Activated CD4-positive, alpha-beta T cell treated with anti-CD3 and anti-CD28 coated beads, Interleukin-10, Interleukin-2, amounts not matched to agents 100 ng/mL and 50 ng/mL, durations not matched to agents 16 hours and 8 hours (primary cell): ENCODE results near the gene NPM1.
A peak's percentile ranks its signal among the peaks of the same experiment; 100 is the strongest.
"Not testable (repeated sequence)": the region's sequence is repeated elsewhere in the genome, so short reads cannot be mapped to it uniquely, and the experiment has no call there.

ENCODE experiments used
- DNase-seq: peaks from one replicate; pipeline ENCODE4 v3.0.0-alpha.2; 2020

Gene NPM1

GRCh38 chr5:171386006-171386671 is 1.5 kb upstream of the NPM1 start:
- DNase-seq = no peak

- DNase-seq = no peak
These were observed 746 bp upstream of the NPM1 start for GRCh38 chr5:171386861-171387344.

GRCh38 chr5:171387970-171388815 is 544 bp downstream of the NPM1 start:
- DNase-seq = peak; percentile 88

GRCh38 chr5:171388816-171389168 is 1.1 kb downstream of the NPM1 start:
- peak; percentile 79 for DNase-seq

- DNase-seq = no peak
These were observed 3.4 kb downstream of the NPM1 start for GRCh38 chr5:171390883-171391677.

GRCh38 chr5:171391996-171392577 is 4.4 kb downstream of the NPM1 start:
- DNase-seq = no peak

- no peak for DNase-seq
These were observed 5.0 kb downstream of the NPM1 start for GRCh38 chr5:171392585-171393159.

- no peak for DNase-seq
These were observed 7.4 kb downstream of the NPM1 start for GRCh38 chr5:171395042-171395441.

- DNase-seq = not testable (repeated sequence)
These were observed 8.9 kb downstream of the NPM1 start for GRCh38 chr5:171396583-171396982.

GRCh38 chr5:171397190-171397589 is 9.5 kb downstream of the NPM1 start:
- no peak for DNase-seq

GRCh38 chr5:171397599-171397998 is 9.9 kb downstream of the NPM1 start:
- no peak for DNase-seq

- DNase-seq = not testable (repeated sequence)
These were observed 11.0 kb downstream of the NPM1 start for GRCh38 chr5:171398660-171399059.

GRCh38 chr5:171400169-171400568 is 12.5 kb downstream of the NPM1 start:
- no peak for DNase-seq

- no peak for DNase-seq
These were observed 13.7 kb downstream of the NPM1 start for GRCh38 chr5:171401167-171401947.

- DNase-seq = not testable (repeated sequence)
These were observed 15.1 kb downstream of the NPM1 start for GRCh38 chr5:171402751-171403150.

- DNase-seq = no peak
These were observed 18.0 kb downstream of the NPM1 start for GRCh38 chr5:171405615-171406014.

- no peak for DNase-seq
These were observed 19.6 kb downstream of the NPM1 start for GRCh38 chr5:171407234-171407633.

GRCh38 chr5:171409164-171410136 is 21.8 kb downstream of the NPM1 start:
- no peak for DNase-seq

- DNase-seq = no peak
These were observed 22.5 kb downstream of the NPM1 start for GRCh38 chr5:171410181-171410580.

- DNase-seq = no peak
These were observed 24.5 kb downstream of the NPM1 start for GRCh38 chr5:171412186-171412585.
